ENCODE measurements around the gene MYO6.

Gene MYO6

DNA sequence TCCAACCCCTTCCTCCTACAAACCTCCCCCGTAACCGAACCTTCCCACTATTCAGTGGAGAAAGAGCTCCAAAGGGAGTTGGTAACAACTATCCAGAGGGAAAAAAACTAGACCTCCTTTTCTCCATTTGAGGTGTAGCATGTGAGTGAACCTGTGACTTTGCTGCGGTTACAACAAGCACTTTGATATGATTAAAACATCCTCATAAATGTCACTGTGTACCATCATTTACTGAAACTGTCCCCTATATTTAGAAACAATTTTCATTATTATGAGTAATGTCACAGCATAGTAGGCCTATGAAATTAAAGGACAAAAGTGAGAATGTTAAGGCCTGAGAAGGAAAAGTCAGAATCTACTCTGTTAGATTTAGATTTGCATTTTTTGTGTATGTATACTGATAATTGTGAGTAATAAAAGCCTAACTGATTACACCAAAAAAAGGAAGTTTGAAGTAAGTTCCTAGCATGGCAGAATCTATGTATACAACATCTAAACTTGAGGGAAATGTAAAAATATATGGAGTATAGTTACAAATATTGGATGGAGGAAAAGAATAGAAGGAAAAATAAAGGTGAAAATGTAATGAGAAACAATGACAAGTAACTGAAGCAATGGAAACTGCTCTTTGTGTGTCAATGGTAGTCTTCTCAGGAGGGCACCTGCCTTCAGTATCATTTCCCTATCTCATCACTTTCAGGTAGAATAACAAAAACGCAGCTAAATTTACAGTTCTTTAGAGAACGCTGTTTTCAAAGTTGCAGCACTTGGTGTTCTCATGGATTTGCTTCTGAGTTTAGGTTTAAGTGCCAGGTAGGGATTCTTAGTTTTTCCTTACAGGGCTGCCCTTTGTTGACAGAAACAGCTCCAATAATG, 177.5 kb downstream of the MYO6 start:
- Histone ChIP-seq H3K9ac (ENCODE audit: low read depth, low read length) (no peak overlapping the region), H3K27me3 (ENCODE audit: control insufficient read depth, insufficient read depth, low read length) (no peaks in the 10 kb centered on the region), H3K36me3 (ENCODE audit: control insufficient read depth, insufficient read depth, low read length) (no peaks in the 10 kb centered on the region), H3K4me1 (ENCODE audit: control insufficient read depth, insufficient read depth, low read length) (peaks cover 11% of the 10 kb centered on the region; the same call in 1 of the 2 replicates), H3K9me3 (ENCODE audit: control insufficient read depth, insufficient read depth, low read length) (no peaks in the 10 kb centered on the region), H3K4me3 (ENCODE audit: low read depth, low read length) (no peak overlapping the region), H3K27ac (ENCODE audit: low read depth, low read length) (no peak overlapping the region)

DNA sequence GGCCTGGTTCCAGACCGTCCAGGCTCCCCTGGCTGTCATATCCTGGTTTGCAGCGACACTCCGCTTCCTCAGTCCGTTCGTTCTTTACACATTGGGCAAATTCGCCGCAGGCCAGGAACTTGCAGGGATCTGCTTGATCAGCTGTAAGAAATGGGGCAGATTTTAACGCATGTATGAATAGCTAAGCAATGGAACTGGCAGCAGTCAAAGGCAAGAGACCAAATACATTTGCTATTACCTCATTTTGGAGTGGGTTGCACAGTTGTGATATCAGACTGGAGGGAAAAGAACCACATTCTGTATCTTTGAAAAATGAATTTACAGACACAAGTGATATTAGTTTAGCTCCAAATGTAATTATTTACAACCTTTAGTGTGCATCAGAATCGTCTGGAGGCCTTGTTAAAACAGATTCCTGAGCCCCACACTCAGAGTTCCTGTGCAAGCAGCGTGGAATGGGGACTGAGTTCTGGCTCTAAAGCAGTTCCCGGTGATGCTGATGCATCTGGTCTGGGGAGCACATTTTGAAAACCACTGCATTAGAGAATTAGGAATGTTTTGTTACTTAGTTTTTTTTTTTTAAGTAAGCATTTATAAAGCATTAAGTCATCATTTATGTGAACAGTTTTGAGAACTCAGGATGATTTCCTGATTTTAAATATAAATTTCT, 182.1 kb downstream of the MYO6 start:
- no peaks in the 10 kb centered on the region for H3K36me3 ChIP-seq (ENCODE audit: control insufficient read depth, insufficient read depth, low read length)
- H3K9ac ChIP-seq (ENCODE audit: low read depth, low read length): no peak overlapping the region
- no peak overlapping the region for H3K27ac ChIP-seq (ENCODE audit: low read depth, low read length)
- H3K4me3 ChIP-seq (ENCODE audit: low read depth, low read length): no peak overlapping the region
- peaks cover 12% of the 10 kb centered on the region for H3K27me3 ChIP-seq (ENCODE audit: control insufficient read depth, insufficient read depth, low read length)
- no peaks in the 10 kb centered on the region for H3K9me3 ChIP-seq (ENCODE audit: control insufficient read depth, insufficient read depth, low read length)
- H3K4me1 ChIP-seq (ENCODE audit: control insufficient read depth, insufficient read depth, low read length): peaks cover 22% of the 10 kb centered on the region

DNA sequence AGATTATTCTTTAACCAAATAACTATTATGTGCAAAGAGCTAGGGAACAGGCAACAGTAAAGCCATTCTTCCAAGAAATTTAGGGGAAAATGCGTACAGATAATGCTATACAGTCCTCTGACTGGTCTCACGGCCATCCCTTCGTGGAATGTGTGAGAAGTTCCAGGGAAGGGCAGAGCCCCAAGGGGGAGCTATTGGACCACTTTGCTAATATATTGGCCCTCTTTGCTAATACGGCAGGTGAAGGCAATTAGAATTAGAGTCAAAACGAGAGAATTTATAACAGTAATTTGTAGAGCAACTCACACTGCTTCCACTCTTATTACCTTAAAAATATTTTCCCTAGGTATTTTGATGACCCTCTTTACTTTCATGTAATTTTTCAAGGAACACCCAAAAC, 183.0 kb downstream of the MYO6 start:
- Histone ChIP-seq H3K27ac (ENCODE audit: low read depth, low read length) (no peak overlapping the region), H3K9ac (ENCODE audit: low read depth, low read length) (no peak overlapping the region), H3K27me3 (ENCODE audit: control insufficient read depth, insufficient read depth, low read length) (peaks cover 21% of the 10 kb centered on the region), H3K4me1 (ENCODE audit: control insufficient read depth, insufficient read depth, low read length) (peaks cover 15% of the 10 kb centered on the region), H3K4me3 (ENCODE audit: low read depth, low read length) (no peak overlapping the region), H3K9me3 (ENCODE audit: control insufficient read depth, insufficient read depth, low read length) (no peaks in the 10 kb centered on the region), H3K36me3 (ENCODE audit: control insufficient read depth, insufficient read depth, low read length) (no peaks in the 10 kb centered on the region)

DNA sequence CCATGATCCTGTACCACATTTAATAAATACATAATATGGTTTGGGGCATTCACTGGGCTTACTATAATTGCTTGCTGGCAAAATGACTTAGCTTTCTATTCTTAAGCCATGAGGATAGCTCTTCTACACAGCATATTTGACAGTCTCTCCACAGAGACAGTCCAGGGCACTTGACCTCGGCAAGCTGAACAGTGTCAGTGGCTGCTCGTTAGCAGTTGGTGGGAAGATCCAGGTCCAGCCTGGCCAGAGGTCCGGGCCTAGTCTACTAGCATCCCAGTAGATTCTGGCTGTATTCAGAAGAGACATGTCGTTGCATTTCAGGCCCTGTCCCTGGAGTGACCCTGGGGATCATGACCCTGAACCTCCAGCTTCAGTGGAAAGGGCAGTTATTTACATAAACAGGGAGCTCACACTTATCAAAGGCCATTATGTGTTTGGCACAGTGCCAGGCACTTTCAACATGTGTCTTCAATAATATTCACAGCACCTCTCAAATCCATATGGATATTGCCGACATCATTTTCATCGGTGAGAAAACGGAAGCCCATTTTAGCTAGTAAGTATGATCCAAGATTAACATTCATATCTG, 184.4 kb downstream of the MYO6 start:
- no peaks in the 10 kb centered on the region for H3K9me3 ChIP-seq (ENCODE audit: control insufficient read depth, insufficient read depth, low read length)
- H3K27me3 ChIP-seq (ENCODE audit: control insufficient read depth, insufficient read depth, low read length): peaks cover 24% of the 10 kb centered on the region
- no peak overlapping the region for H3K9ac ChIP-seq (ENCODE audit: low read depth, low read length)
- no peak overlapping the region for H3K27ac ChIP-seq (ENCODE audit: low read depth, low read length)
- H3K4me3 ChIP-seq (ENCODE audit: low read depth, low read length): no peak overlapping the region
- H3K36me3 ChIP-seq (ENCODE audit: control insufficient read depth, insufficient read depth, low read length): no peaks in the 10 kb centered on the region
- peaks cover 12% of the 10 kb centered on the region for H3K4me1 ChIP-seq (ENCODE audit: control insufficient read depth, insufficient read depth, low read length)

DNA sequence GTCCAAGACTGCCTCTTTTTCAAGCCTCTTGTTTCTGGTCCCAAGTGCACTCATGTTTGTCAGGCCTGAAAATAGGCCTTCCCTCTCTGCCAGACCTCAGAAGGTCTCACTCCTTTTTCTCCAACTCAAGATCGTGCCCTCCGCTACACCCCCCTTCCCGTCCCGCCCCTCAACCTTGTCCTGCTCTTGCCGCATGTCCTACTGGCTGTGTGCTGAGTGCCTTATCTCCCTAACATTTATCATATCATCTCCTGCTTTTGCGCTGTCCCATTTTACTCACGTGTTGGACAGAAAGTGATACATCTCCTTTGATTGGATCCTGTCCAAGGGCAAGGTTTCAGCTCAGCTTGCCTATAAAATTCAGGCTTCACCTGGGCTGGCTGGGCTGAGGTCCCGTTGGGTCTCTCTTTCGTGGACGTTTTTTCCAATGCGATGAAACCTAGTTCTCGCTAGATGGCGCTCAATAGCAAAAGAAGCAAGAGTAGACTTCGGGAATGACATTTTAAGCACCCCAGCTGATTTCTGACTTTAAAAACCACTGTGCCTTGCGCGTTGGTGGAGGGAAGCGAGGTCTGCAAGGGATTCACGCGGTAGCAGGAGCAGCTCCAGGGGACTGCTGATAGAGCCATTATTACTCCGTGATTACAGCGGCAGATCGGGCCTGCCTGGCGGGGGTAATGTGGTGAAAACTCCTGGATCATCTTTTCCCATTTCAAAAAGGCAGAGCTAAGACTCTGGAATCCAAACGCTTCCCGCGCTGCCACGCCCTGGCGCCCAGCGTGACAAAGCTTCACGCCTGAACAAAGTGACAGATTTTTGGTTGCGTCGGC, 185.8 kb downstream of the MYO6 start:
- Histone ChIP-seq H3K27ac (ENCODE audit: low read depth, low read length) (peak overlapping the region; percentile 21), H3K9me3 (ENCODE audit: control insufficient read depth, insufficient read depth, low read length) (no peaks in the 10 kb centered on the region), H3K4me1 (ENCODE audit: control insufficient read depth, insufficient read depth, low read length) (peaks cover 12% of the 10 kb centered on the region), H3K9ac (ENCODE audit: low read depth, low read length) (no peak overlapping the region), H3K27me3 (ENCODE audit: control insufficient read depth, insufficient read depth, low read length) (peaks cover 24% of the 10 kb centered on the region), H3K36me3 (ENCODE audit: control insufficient read depth, insufficient read depth, low read length) (no peaks in the 10 kb centered on the region), H3K4me3 (ENCODE audit: low read depth, low read length) (peak overlapping the region; percentile 52)

DNA sequence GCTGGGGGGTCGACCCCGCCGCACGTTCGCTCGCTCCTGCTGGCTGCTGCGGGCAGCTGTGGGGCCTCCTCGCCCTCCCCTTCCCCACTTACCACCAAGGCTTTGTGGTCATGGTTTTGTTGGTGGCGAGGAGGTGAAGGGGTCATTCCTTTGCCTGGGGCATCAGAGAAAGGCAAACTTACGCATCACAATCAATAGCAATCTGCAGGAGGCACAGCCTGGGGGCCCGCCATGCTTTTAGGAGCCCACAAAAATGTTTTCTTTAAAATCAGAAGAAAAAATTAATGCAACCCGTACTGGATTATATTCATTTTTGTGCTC, 186.4 kb downstream of the MYO6 start:
- H3K27ac ChIP-seq (ENCODE audit: low read depth, low read length): peak overlapping the region; percentile 21
- H3K9me3 ChIP-seq (ENCODE audit: control insufficient read depth, insufficient read depth, low read length): no peaks in the 10 kb centered on the region
- H3K27me3 ChIP-seq (ENCODE audit: control insufficient read depth, insufficient read depth, low read length): peaks cover 24% of the 10 kb centered on the region
- no peaks in the 10 kb centered on the region for H3K36me3 ChIP-seq (ENCODE audit: control insufficient read depth, insufficient read depth, low read length)
- peak overlapping the region; percentile 52 for H3K4me3 ChIP-seq (ENCODE audit: low read depth, low read length)
- no peak overlapping the region for H3K9ac ChIP-seq (ENCODE audit: low read depth, low read length)
- H3K4me1 ChIP-seq (ENCODE audit: control insufficient read depth, insufficient read depth, low read length): peaks cover 12% of the 10 kb centered on the region

DNA sequence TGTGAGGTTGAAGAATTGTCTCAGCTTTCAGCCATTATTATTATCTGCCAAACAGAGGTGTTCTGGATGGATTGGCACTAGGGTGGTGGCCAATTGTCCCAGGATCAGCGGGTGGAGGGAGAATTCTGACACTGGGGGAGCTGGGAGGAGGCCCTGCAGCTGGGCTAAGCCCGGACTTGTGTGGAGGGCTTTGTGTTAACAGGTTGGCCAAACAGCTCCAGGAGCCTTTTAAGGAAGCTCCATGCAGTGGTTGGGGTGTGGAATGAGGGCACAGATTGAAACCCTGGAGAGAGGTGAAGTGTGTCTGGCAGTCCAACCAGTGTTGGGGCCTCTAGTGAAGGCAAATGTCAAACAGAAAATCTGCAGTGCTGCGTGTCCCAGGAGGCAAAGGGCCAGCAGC, 187.6 kb downstream of the MYO6 start:
- H3K9me3 ChIP-seq (ENCODE audit: control insufficient read depth, insufficient read depth, low read length): no peaks in the 10 kb centered on the region
- no peak overlapping the region for H3K27ac ChIP-seq (ENCODE audit: low read depth, low read length)
- no peak overlapping the region for H3K9ac ChIP-seq (ENCODE audit: low read depth, low read length)
- no peak overlapping the region for H3K4me3 ChIP-seq (ENCODE audit: low read depth, low read length)
- peaks cover 25% of the 10 kb centered on the region for H3K27me3 ChIP-seq (ENCODE audit: control insufficient read depth, insufficient read depth, low read length)
- H3K4me1 ChIP-seq (ENCODE audit: control insufficient read depth, insufficient read depth, low read length): peaks cover 12% of the 10 kb centered on the region
- no peaks in the 10 kb centered on the region for H3K36me3 ChIP-seq (ENCODE audit: control insufficient read depth, insufficient read depth, low read length)

DNA sequence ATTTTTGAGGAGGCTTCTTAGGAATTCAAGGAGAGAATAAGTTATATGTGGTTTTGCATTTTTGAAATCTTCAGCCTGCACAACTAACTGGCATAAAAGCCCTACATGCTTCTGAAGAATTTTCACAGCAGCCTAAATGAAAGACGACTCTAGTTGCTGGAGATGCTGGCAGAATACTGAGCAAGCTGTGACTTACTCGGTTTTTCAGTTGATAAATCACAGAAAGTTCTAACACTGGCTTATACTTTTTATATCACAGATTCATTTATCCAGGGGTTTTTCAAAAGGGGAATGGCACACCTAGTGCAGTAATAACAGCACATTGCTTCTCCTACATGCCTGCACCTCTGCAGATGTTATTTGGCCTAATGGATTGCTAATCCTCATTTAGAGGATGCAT, 188.8 kb downstream of the MYO6 start:
- no peaks in the 10 kb centered on the region for H3K9me3 ChIP-seq (ENCODE audit: control insufficient read depth, insufficient read depth, low read length)
- no peaks in the 10 kb centered on the region for H3K36me3 ChIP-seq (ENCODE audit: control insufficient read depth, insufficient read depth, low read length)
- no peak overlapping the region for H3K9ac ChIP-seq (ENCODE audit: low read depth, low read length)
- peaks cover 26% of the 10 kb centered on the region for H3K27me3 ChIP-seq (ENCODE audit: control insufficient read depth, insufficient read depth, low read length)
- no peak overlapping the region for H3K27ac ChIP-seq (ENCODE audit: low read depth, low read length)
- H3K4me3 ChIP-seq (ENCODE audit: low read depth, low read length): no peak overlapping the region
- H3K4me1 ChIP-seq (ENCODE audit: control insufficient read depth, insufficient read depth, low read length): peaks cover 12% of the 10 kb centered on the region

DNA sequence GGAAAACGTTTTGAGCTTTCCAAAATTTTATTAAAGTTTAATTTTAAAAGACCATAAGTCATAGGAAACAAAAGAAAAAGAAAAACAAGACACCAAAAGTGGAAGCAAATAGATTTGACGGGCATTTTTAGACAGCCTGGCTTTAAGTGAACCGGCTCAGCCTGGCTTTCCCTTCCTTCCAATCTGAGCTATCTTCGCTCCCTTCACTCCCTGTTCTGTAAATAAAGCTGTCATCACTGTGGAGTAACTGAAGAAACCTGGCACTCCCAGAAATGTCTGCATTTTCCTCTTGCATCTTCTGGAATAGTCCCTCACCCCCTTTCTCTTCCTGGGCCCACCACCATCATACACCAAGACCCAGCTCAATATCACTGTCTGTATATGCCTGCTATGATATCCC, 191.5 kb downstream of the MYO6 start:
- H3K4me3 ChIP-seq (ENCODE audit: low read depth, low read length): no peak overlapping the region
- no peak overlapping the region for H3K27ac ChIP-seq (ENCODE audit: low read depth, low read length)
- no peaks in the 10 kb centered on the region for H3K36me3 ChIP-seq (ENCODE audit: control insufficient read depth, insufficient read depth, low read length)
- H3K4me1 ChIP-seq (ENCODE audit: control insufficient read depth, insufficient read depth, low read length): peaks cover 4% of the 10 kb centered on the region; the same call in 1 of the 2 replicates
- peaks cover 24% of the 10 kb centered on the region for H3K27me3 ChIP-seq (ENCODE audit: control insufficient read depth, insufficient read depth, low read length)
- no peaks in the 10 kb centered on the region for H3K9me3 ChIP-seq (ENCODE audit: control insufficient read depth, insufficient read depth, low read length)
- H3K9ac ChIP-seq (ENCODE audit: low read depth, low read length): no peak overlapping the region

DNA sequence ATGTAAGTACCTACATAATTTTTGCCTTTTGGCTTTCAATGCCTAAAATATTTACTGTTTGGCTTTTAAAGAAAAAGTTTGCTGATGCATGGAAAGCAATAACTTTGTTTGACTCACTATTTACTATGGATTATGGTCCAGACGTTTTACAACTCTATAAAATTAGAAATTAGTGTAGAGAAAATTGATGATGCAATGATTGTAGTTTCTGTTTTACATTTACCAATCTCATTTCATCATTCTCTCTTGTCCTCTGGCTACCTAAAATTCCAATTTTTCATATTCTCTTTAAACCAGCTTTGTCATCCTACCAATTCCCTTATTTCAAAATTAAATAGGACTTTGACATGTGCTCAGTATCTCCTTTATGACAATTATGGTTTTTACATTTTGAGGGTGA, 192.5 kb downstream of the MYO6 start:
- peaks cover 15% of the 10 kb centered on the region for H3K27me3 ChIP-seq (ENCODE audit: control insufficient read depth, insufficient read depth, low read length)
- H3K27ac ChIP-seq (ENCODE audit: low read depth, low read length): no peak overlapping the region
- no peak overlapping the region for H3K9ac ChIP-seq (ENCODE audit: low read depth, low read length)
- H3K9me3 ChIP-seq (ENCODE audit: control insufficient read depth, insufficient read depth, low read length): no peaks in the 10 kb centered on the region
- peaks cover 11% of the 10 kb centered on the region for H3K4me1 ChIP-seq (ENCODE audit: control insufficient read depth, insufficient read depth, low read length)
- no peaks in the 10 kb centered on the region for H3K36me3 ChIP-seq (ENCODE audit: control insufficient read depth, insufficient read depth, low read length)
- no peak overlapping the region for H3K4me3 ChIP-seq (ENCODE audit: low read depth, low read length)
